Loucy (cell line): Measurements from ENCODE around the gene LEMD1.

Experiments
- H2AFZ ChIP-seq: fragments of 200-600 bp; sonication (generic); 2 replicates; pipeline ENCODE4 v1.6.0; 2016; ENCODE audit warnings: antibody characterized with exemption, mild to moderate bottlenecking, low read length, moderate library complexity
- H3F3A ChIP-seq: fragments of 200-600 bp; 2 replicates; pipeline ENCODE4 v1.6.0; 2016; ENCODE audit warnings: antibody characterized with exemption, low read depth, mild to moderate bottlenecking
- H3K27me3 ChIP-seq: fragments of 200-600 bp; sonication (generic); 2 replicates; pipeline ENCODE4 v1.6.1; 2014; ENCODE audit warnings: low read length, mild to moderate bottlenecking; ENCODE audit not compliant: insufficient read depth, poor library complexity, severe bottlenecking
- H3K36me3 ChIP-seq: fragments of 200-600 bp; sonication (generic); 2 replicates; pipeline ENCODE4 v1.6.1; 2016; ENCODE audit warnings: low read length; ENCODE audit not compliant: insufficient read depth
- H3K4me1 ChIP-seq: fragments of 200-600 bp; sonication (generic); 2 replicates; pipeline ENCODE4 v1.5.1; 2014; ENCODE audit warnings: low read length, mild to moderate bottlenecking; ENCODE audit not compliant: insufficient read depth, poor library complexity, severe bottlenecking
- H3K4me2 ChIP-seq: fragments of 200-600 bp; sonication (generic); 2 replicates; pipeline ENCODE4 v1.6.0; 2014; ENCODE audit warnings: antibody characterized with exemption, low read length, low read depth, mild to moderate bottlenecking; ENCODE audit not compliant: poor library complexity, severe bottlenecking
- H3K4me3 ChIP-seq: fragments of 200-600 bp; sonication (generic); 2 replicates; pipeline ENCODE4 v1.5.1; 2014; ENCODE audit warnings: low read length, mild to moderate bottlenecking, mixed read lengths; ENCODE audit not compliant: poor library complexity, severe bottlenecking
- H3K79me2 ChIP-seq: fragments of 200-600 bp; sonication (generic); 2 replicates; pipeline ENCODE4 v1.6.1; 2014; ENCODE audit warnings: low read length; ENCODE audit not compliant: insufficient read depth
- H3K9ac ChIP-seq: fragments of 200-600 bp; sonication (generic); 2 replicates; pipeline ENCODE4 v1.6.0; 2014; ENCODE audit warnings: mild to moderate bottlenecking, low read depth, low read length, moderate library complexity; ENCODE audit not compliant: poor library complexity, severe bottlenecking
- H3K9me2 ChIP-seq: fragments of 200-600 bp; sonication (generic); replicated peaks from 2 replicates; pipeline ENCODE4 v1.6.1; 2016; ENCODE audit warnings: low read depth, low read length, mixed read lengths
- H3K9me3 ChIP-seq: fragments of 200-600 bp; sonication (generic); 2 replicates; pipeline ENCODE4 v1.6.1; 2014; ENCODE audit warnings: mild to moderate bottlenecking, antibody characterized with exemption, low read length, low read depth; ENCODE audit not compliant: insufficient read depth
- H4K20me1 ChIP-seq: fragments of 200-600 bp; sonication (generic); 2 replicates; pipeline ENCODE4 v1.6.0; 2014; ENCODE audit warnings: antibody characterized with exemption, low read length, mild to moderate bottlenecking; ENCODE audit not compliant: insufficient read depth, poor library complexity, severe bottlenecking
- EZH2phosphoT487 ChIP-seq: fragments of 200-600 bp; IDR thresholded peaks from 2 replicates; pipeline ENCODE4 v1.6.1; 2018; ENCODE audit warnings: antibody characterized with exemption, mild to moderate bottlenecking, moderate library complexity, borderline replicate concordance
- TF ChIP-seq, protein P1 (sequence below): fragments of 200-600 bp; sonication (generic); conservative IDR thresholded peaks from 2 replicates; pipeline ENCODE4 v1.5.1; 2014; ENCODE audit warnings: mild to moderate bottlenecking, antibody characterized with exemption, low read length

The LEMD1 gene

GRCh38 chr1:205451759-205452164, 29.9 kb upstream of the LEMD1 start:
- Histone ChIP-seq H3K9me2 (no peaks in the 10 kb centered on the region), H3K4me3 (no peak overlapping the region), H4K20me1 (no peaks in the 10 kb centered on the region), H3K9me3 (no peaks in the 10 kb centered on the region), H3K4me2 (no peak overlapping the region), H3K9ac (no peak overlapping the region), H3F3A (no peaks in the 10 kb centered on the region), H3K36me3 (no peaks in the 10 kb centered on the region), H3K4me1 (no peaks in the 10 kb centered on the region), H3K79me2 (no peaks in the 10 kb centered on the region), H2AFZ (no peak overlapping the region), H3K27me3 (no peaks in the 10 kb centered on the region)
- TF ChIP-seq, protein P1, sequence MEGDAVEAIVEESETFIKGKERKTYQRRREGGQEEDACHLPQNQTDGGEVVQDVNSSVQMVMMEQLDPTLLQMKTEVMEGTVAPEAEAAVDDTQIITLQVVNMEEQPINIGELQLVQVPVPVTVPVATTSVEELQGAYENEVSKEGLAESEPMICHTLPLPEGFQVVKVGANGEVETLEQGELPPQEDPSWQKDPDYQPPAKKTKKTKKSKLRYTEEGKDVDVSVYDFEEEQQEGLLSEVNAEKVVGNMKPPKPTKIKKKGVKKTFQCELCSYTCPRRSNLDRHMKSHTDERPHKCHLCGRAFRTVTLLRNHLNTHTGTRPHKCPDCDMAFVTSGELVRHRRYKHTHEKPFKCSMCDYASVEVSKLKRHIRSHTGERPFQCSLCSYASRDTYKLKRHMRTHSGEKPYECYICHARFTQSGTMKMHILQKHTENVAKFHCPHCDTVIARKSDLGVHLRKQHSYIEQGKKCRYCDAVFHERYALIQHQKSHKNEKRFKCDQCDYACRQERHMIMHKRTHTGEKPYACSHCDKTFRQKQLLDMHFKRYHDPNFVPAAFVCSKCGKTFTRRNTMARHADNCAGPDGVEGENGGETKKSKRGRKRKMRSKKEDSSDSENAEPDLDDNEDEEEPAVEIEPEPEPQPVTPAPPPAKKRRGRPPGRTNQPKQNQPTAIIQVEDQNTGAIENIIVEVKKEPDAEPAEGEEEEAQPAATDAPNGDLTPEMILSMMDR: no peak
- no peak for TF ChIP-seq EZH2phosphoT487

- no peaks in the 10 kb centered on the region for H3K79me2 ChIP-seq
- no peak overlapping the region for H2AFZ ChIP-seq
- no peaks in the 10 kb centered on the region for H4K20me1 ChIP-seq
- no peak for TF ChIP-seq EZH2phosphoT487
- TF ChIP-seq, protein P1: no peak
- no peak overlapping the region for H3K4me3 ChIP-seq
- no peak overlapping the region for H3K4me2 ChIP-seq
- no peak overlapping the region for H3K9ac ChIP-seq
- no peaks in the 10 kb centered on the region for H3F3A ChIP-seq
- H3K9me3 ChIP-seq: no peaks in the 10 kb centered on the region
- no peaks in the 10 kb centered on the region for H3K4me1 ChIP-seq
- no peaks in the 10 kb centered on the region for H3K27me3 ChIP-seq
- H3K9me2 ChIP-seq: no peaks in the 10 kb centered on the region
- no peaks in the 10 kb centered on the region for H3K36me3 ChIP-seq
Measured at GRCh38 chr1:205451202-205451601, 29.3 kb upstream of the LEMD1 start.

GRCh38 chr1:205450448-205450847, 28.6 kb upstream of the LEMD1 start:
- Histone ChIP-seq H3F3A (no peaks in the 10 kb centered on the region), H3K4me2 (no peak overlapping the region), H3K4me1 (peaks cover 6% of the 10 kb centered on the region), H3K9me3 (no peaks in the 10 kb centered on the region), H3K27me3 (no peaks in the 10 kb centered on the region), H3K36me3 (no peaks in the 10 kb centered on the region), H2AFZ (no peak overlapping the region), H4K20me1 (no peaks in the 10 kb centered on the region), H3K79me2 (no peaks in the 10 kb centered on the region), H3K9me2 (no peaks in the 10 kb centered on the region), H3K9ac (no peak overlapping the region), H3K4me3 (no peak overlapping the region)
- TF ChIP-seq EZH2phosphoT487: no peak
- TF ChIP-seq, protein P1: no peak
